K562 (cell line): Measurements from ENCODE around the gene ANKH.

Experiments used
- ATF4 ChIP-seq: fragments of 450-650 bp; formaldehyde crosslinking; IDR thresholded peaks from 2 replicates; pipeline ENCODE4 v1.4.0; 2022; ENCODE audit warnings: mild to moderate bottlenecking, moderate library complexity
- CTCF ChIP-seq, 3 experiments: IDR thresholded peaks in 2 of 3; conservative IDR thresholded peaks in 1 of 3; 2 replicates each; pipeline ENCODE4 v1.5.1; 2011 to 2012; ENCODE audit warnings: low read length in 3 of 3, mild to moderate bottlenecking in 3 of 3, control low read depth in 2 of 3, improper control_type of control experiment in 1 of 3, inconsistent platforms in 1 of 3, low read depth in 1 of 3, mixed read lengths in 1 of 3, moderate library complexity in 1 of 3; ENCODE audit not compliant: insufficient read depth in 2 of 3
- ESRRA ChIP-seq: fragments of 450-650 bp; IDR thresholded peaks from 2 replicates; pipeline ENCODE4 v1.6.1; 2014; ENCODE audit warnings: low read depth, mild to moderate bottlenecking, moderate library complexity, borderline replicate concordance
- MAX ChIP-seq: sonication (generic); formaldehyde crosslinking; IDR thresholded peaks from 2 replicates; pipeline ENCODE4 v1.9.0; 2022; ENCODE audit warnings: mild to moderate bottlenecking, missing genetic modification reagents
- MYBL2 ChIP-seq, 2 experiments: fragments of 450-650 bp in 1 of 2; sonication (generic) in 1 of 2; formaldehyde crosslinking in 1 of 2; IDR thresholded peaks; 2 replicates each; pipeline versions ENCODE4 v1.6.1 to v1.8.1; 2017 to 2022; ENCODE audit warnings: borderline replicate concordance in 1 of 2, inconsistent platforms in 1 of 2, low read depth in 1 of 2, mild to moderate bottlenecking in 1 of 2, missing genetic modification reagents in 1 of 2, moderate library complexity in 1 of 2
- NFE2L1 ChIP-seq: fragments of 450-650 bp; IDR thresholded peaks from 2 replicates; pipeline ENCODE4 v1.6.1; 2016; ENCODE audit warnings: missing genetic modification characterization, low read depth, mild to moderate bottlenecking, missing compliant biosample characterization, moderate library complexity, borderline replicate concordance
- ZNF280B ChIP-seq: fragments of 250-450 bp; sonication (Bioruptor Pico); IDR thresholded peaks from 2 replicates; pipeline ENCODE4 v1.5.1; 2021; ENCODE audit warnings: mild to moderate bottlenecking

GRCh38 chr5:14681236-14681752 lies 190.3 kb downstream of the ANKH start:
- TF ChIP-seq ATF4 (CRISPR knock-in tag) (no peak), MAX (CRISPR knock-in tag) (no peak), ZNF280B (no peak), CTCF (IDR thresholded peaks at IDR 0.05 in 2 of 3, conservative IDR thresholded peaks at IDR 0.05 in 1 of 3; ENCODE audit: insufficient read depth in 2 of 3, low read depth in 1 of 3, low read length in 3 of 3) (no peak), MYBL2 (IDR thresholded peaks at IDR 0.05; ENCODE audit: low read depth) (no peak), MYBL2 (CRISPR knock-in tag; IDR thresholded peaks at IDR 0.05; ENCODE audit: borderline replicate concordance) (no peak), ESRRA (no peak), NFE2L1 (no peak)
